Stimulated activated naive CD8-positive, alpha-beta T cell treated with anti-CD3 and anti-CD28 coated beads, Interleukin-15, Interleukin-2, amounts not matched to agents 100 ng/mL and 50 ng/mL, for 24 hours (primary cell): ENCODE measurements around the gene ABCC3.

Source experiments
- H3K27ac Mint-ChIP-seq: one replicate; pipeline ENCODE4 v1.8.0; 2021; ENCODE audit warnings: mild to moderate bottlenecking, mixed read lengths
- H3K27me3 Mint-ChIP-seq: one replicate; pipeline ENCODE4 v1.8.0; 2021; ENCODE audit warnings: mixed read lengths
- H3K36me3 Mint-ChIP-seq: one replicate; pipeline ENCODE4 v1.8.0; 2021; ENCODE audit warnings: low read depth, mixed read lengths
- H3K4me1 Mint-ChIP-seq: one replicate; pipeline ENCODE4 v1.8.0; 2021; ENCODE audit warnings: low read depth, mixed read lengths
- H3K4me3 Mint-ChIP-seq: one replicate; pipeline ENCODE4 v1.8.0; 2021; ENCODE audit warnings: mild to moderate bottlenecking, mixed read lengths
- H3K9me3 Mint-ChIP-seq: one replicate; pipeline ENCODE4 v1.8.0; 2021; ENCODE audit warnings: mixed read lengths

ABCC3 gene

GRCh38 chr17:50634224-50634914 is at the start of gene ABCC3:
ABCC3 (plus strand) TSS chr17:50634881; CDS start chr17:50634937, 56 bp downstream.
- H3K4me1 Mint-ChIP-seq: peaks cover 2% of the 10 kb centered on the region

GRCh38 chr17:50585346-50585745 is 49.3 kb upstream of the ABCC3 start:
- Mint-ChIP-seq H3K9me3 (no peaks in the 10 kb centered on the region), H3K36me3 (no peaks in the 10 kb centered on the region), H3K27ac (no peak overlapping the region), H3K27me3 (peaks cover 7% of the 10 kb centered on the region), H3K4me3 (no peak overlapping the region), H3K4me1 (no peaks in the 10 kb centered on the region)

More at GRCh38 chr17:50634224-50634914, at the start of gene ABCC3:
- Mint-ChIP-seq H3K9me3 (no peaks in the 10 kb centered on the region), H3K4me3 (no peak within 1 kb of the TSS), H3K36me3 (no peaks in the 10 kb centered on the region), H3K27ac (no peak within 1 kb of the TSS), H3K27me3 (peaks cover 75% of the 10 kb centered on the region)

- Mint-ChIP-seq H3K27me3 (peaks cover 7% of the 10 kb centered on the region), H3K36me3 (no peaks in the 10 kb centered on the region), H3K27ac (no peak overlapping the region), H3K9me3 (no peaks in the 10 kb centered on the region), H3K4me1 (no peaks in the 10 kb centered on the region), H3K4me3 (no peak overlapping the region)
Measured at GRCh38 chr17:50585891-50586290, 48.8 kb upstream of the ABCC3 start.

DNA sequence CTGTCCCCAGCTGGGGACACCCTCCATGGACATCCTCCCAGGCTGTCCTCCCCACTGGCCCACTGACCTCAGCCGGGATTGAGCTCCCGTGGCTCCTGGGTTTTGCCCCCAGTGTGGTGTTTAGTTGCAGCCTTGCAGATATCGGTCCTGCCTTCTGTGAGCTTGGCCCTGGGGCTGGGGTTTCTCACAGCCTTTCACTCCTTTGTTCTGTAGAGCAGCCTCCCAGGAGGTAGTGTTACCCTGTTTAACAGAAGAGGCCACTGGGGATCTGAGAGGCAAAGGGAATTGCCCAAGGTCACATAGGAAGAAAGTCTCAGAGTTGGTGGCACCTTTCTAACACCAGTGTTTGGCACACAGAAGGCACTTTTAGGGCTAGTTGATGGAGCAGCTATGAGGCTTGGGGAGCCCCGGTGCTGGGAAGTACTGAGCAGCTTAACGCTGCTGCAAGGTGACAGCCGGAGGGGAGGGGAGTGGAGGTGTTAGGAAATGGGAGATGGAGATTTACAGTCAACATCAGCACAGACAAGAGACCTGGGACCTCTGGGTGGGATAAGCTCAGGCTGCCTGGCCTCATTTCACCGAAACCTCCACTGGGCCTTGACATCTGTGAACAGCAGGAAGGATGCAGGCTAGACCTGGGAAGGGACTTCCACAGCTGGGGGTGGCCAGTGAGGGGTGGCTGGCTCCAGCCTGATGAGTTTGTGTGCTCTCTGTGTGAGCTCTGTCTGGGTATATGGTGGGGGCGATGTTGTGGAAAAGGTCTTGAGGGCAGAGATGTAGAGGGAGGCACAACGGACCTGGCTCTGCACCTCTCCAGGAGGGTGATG is 48.0 kb upstream of the ABCC3 start:
- Mint-ChIP-seq H3K27ac (no peak overlapping the region), H3K27me3 (peaks cover 6% of the 10 kb centered on the region), H3K9me3 (no peaks in the 10 kb centered on the region), H3K4me3 (no peak overlapping the region), H3K36me3 (no peaks in the 10 kb centered on the region), H3K4me1 (no peaks in the 10 kb centered on the region)

DNA sequence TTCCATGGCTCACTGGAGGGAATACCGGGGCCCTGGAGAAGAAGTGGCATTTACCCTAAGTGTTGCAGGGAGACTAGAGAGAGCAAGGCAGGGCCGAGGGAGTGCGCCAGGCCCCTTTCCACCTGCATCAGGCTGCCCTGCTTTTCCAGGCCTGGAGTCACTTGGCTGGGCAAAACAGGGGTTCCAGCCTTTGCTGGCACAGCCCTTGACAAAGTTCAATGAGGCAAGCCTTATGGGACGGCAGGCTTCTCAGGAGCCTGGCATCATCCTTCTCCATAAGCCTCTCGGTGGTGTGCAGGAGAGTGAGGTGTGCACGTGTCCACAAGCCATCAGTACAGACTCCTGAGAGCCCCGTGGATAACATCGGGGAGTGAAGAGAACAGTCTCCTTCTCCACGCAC is 47.1 kb upstream of the ABCC3 start:
- Mint-ChIP-seq H3K4me3 (no peak overlapping the region), H3K27ac (no peak overlapping the region), H3K4me1 (no peaks in the 10 kb centered on the region), H3K27me3 (no peaks in the 10 kb centered on the region), H3K9me3 (no peaks in the 10 kb centered on the region), H3K36me3 (no peaks in the 10 kb centered on the region)

DNA sequence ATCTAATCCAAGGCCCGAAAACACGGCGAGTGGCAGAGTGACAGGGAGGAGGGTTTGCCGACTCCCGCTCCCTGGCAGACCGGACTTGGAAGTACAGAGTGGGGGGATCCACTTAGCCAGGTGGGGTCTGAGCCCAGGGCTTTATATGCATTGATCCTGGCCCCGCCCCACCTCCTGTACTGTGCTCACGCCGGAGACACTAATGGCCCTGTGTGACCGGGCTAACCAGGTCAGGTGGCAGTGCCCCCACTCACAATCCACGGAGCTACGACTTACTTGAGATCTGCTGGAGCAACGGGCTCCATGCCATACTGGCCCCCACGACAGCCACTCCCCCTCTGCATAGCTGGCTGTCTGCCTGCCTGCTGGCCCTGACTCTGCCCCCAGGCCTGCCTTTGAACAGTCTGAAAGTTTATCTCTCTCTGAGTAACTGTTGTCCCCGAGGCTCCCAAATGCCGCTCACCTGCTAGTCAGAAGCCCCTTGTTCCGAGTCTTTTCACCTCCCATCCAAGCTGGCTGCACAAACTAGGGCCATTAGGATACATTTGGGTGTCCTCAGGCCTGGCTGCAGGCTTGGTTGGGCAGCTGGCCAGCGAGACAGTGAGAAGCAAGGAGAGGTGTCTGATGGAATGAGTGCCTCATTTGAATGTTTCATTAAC is 46.2 kb upstream of the ABCC3 start:
- Mint-ChIP-seq H3K4me1 (no peaks in the 10 kb centered on the region), H3K9me3 (no peaks in the 10 kb centered on the region), H3K27ac (no peak overlapping the region), H3K4me3 (no peak overlapping the region), H3K27me3 (no peaks in the 10 kb centered on the region), H3K36me3 (no peaks in the 10 kb centered on the region)

DNA sequence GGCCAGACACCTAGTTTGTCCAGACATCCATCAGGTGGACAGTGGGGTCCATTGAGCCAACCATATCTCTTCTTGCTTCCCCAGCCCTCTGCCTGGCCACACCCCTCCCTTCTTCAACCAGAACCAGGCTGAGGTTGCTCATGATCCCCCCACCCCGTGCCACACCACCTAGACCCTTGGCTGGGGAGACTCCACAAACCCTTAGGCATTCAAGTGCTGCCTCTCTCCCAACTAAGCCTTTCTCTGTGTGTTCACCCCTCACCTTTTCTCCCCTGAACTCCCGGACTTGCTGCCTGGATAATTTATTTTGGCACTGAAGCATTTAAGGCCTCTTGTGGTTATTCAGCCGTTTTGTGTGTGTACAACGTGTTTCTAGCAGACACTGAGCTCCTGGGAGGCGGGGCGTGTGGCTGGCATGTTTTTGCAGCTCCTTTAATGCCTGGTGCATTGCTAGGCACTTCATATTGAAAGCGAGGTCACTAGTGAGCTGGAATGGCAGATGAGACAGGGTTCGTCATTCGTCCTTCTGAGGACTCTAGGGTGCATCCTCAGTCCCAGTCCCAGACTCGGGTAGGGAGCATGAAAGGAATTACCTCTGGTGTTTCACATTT is 45.5 kb upstream of the ABCC3 start:
- Mint-ChIP-seq H3K9me3 (no peaks in the 10 kb centered on the region), H3K4me1 (no peaks in the 10 kb centered on the region), H3K27me3 (no peaks in the 10 kb centered on the region), H3K4me3 (no peak overlapping the region), H3K36me3 (no peaks in the 10 kb centered on the region), H3K27ac (no peak overlapping the region)

- no peaks in the 10 kb centered on the region for H3K27me3 Mint-ChIP-seq
- no peak overlapping the region for H3K4me3 Mint-ChIP-seq
Measured at GRCh38 chr17:50590946-50591737, 43.5 kb upstream of the ABCC3 start.

GRCh38 chr17:50593321-50593720 is 41.4 kb upstream of the ABCC3 start:
- H3K27ac Mint-ChIP-seq: no peak overlapping the region
- no peaks in the 10 kb centered on the region for H3K4me1 Mint-ChIP-seq
- H3K36me3 Mint-ChIP-seq: no peaks in the 10 kb centered on the region
- no peaks in the 10 kb centered on the region for H3K9me3 Mint-ChIP-seq
- no peaks in the 10 kb centered on the region for H3K27me3 Mint-ChIP-seq
- H3K4me3 Mint-ChIP-seq: no peak overlapping the region

More at GRCh38 chr17:50590946-50591737, 43.5 kb upstream of the ABCC3 start:
- Mint-ChIP-seq H3K36me3 (no peaks in the 10 kb centered on the region), H3K4me1 (no peaks in the 10 kb centered on the region), H3K9me3 (no peaks in the 10 kb centered on the region), H3K27ac (no peak overlapping the region)

DNA sequence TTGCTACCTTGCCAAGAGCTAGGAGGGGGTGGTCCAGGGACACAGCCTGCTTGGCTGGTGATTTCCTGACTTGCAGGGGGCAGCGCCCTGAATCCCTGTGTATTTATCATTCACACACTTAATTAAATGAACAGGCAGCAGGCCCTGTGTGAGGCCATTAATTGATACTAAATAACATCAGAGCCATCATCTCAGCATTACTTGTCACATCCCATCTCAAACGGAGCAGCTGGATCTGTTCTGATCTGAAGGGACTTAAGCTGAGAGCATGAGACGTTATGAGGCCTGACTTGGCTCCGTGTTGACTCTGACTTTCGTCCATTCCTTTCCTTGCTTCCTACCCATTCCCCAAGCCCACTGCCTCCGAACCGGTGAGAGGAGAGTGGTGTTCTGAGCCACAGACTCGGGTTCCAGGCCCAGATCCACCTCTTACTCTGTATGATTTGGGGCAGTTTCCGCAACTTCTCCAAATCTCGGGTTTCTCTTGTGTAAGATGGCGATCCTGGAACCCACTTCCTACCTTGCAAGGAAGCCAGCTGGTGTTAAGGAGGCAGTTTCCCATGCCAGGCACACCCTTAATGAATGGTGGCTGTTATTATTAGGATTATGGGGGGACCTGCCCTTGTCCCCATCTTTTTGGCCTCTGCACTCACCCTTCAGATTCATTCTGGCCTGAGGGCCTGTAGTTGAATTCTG is 40.4 kb upstream of the ABCC3 start:
- Mint-ChIP-seq H3K4me3 (no peak overlapping the region), H3K9me3 (no peaks in the 10 kb centered on the region), H3K27me3 (no peaks in the 10 kb centered on the region), H3K27ac (no peak overlapping the region), H3K36me3 (no peaks in the 10 kb centered on the region), H3K4me1 (no peaks in the 10 kb centered on the region)

GRCh38 chr17:50594892-50595291 is 39.8 kb upstream of the ABCC3 start:
- no peaks in the 10 kb centered on the region for H3K4me1 Mint-ChIP-seq
- no peak overlapping the region for H3K4me3 Mint-ChIP-seq
- no peaks in the 10 kb centered on the region for H3K9me3 Mint-ChIP-seq
- H3K27ac Mint-ChIP-seq: no peak overlapping the region
- no peaks in the 10 kb centered on the region for H3K36me3 Mint-ChIP-seq
- H3K27me3 Mint-ChIP-seq: no peaks in the 10 kb centered on the region

- Mint-ChIP-seq H3K4me3 (no peak overlapping the region), H3K36me3 (no peaks in the 10 kb centered on the region), H3K27me3 (no peaks in the 10 kb centered on the region), H3K9me3 (no peaks in the 10 kb centered on the region), H3K4me1 (no peaks in the 10 kb centered on the region), H3K27ac (no peak overlapping the region)
Measured at GRCh38 chr17:50596191-50597037, 38.3 kb upstream of the ABCC3 start.

DNA sequence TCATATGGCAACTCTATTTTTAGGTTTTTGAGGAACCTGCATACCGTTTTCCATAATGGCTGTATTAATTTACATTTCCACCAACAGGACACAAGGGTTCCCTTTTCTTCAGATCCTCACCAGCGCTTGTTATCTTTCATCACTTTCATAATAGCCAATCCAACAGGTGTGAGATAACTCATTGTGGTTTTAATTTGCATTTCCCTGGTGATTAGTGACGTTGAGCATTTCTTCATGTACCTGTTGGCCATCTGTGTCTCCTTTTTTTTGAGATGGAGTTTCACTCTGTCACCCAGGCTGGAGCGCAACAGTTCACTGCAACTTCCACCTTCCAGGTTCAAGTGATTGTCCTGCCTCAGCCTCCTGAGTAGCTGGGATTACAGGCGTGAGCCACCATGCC is 36.2 kb upstream of the ABCC3 start:
- Mint-ChIP-seq H3K4me1 (no peaks in the 10 kb centered on the region), H3K4me3 (no peak overlapping the region), H3K27ac (no peak overlapping the region), H3K36me3 (no peaks in the 10 kb centered on the region), H3K27me3 (peaks cover 11% of the 10 kb centered on the region), H3K9me3 (no peaks in the 10 kb centered on the region)
